ENCODE results near the gene HDAC4. TPM values are rescaled to one million over a fixed set of nuclear protein-coding genes. Genes with fewer than 3 reads are reported as not detected.

Gene HDAC4
- polyA plus RNA-seq, 1 donor (not counting 4 experiments of a cell fraction or from before 2014, with no cell fraction given): 2.9 TPM

DNA sequence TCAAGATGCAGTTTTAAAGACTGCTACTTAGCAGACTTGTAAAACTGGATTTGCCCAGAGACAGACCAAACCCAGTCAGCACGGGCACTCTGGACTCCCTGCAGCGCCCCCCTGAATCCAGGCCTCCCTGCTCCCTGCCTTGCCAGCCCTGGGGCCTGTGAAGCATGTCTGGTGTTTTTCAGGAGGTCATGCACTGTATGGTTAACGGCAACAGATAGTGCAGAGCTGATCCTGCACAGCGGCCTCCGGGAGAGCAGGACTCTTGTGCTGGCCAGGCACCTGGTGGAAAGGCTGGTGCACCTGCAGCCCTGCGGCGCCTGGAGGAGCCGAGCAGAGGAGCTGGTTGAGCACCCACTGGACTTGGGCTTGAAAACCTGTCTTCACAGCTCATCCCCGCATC is 30.4 kb downstream of the HDAC4 start:
- no peaks in the 10 kb centered on the region for H3K4me1 ChIP-seq (ENCODE audit: control insufficient read depth, extremely low read depth, insufficient read depth, low read length)
- peaks cover 0 to 2% of the 10 kb centered on the region in 2 experiments for H3K36me3 ChIP-seq (ENCODE audit: control insufficient read depth in 2 of 2, extremely low read depth in 1 of 2, insufficient read depth in 2 of 2, low read length in 2 of 2)
- H2AFZ ChIP-seq (ENCODE audit: control insufficient read depth, low read length): no peak overlapping the region
- H3K27ac ChIP-seq (ENCODE audit: control insufficient read depth, insufficient read depth, low read length): no peak overlapping the region
- no peaks in the 10 kb centered on the region for H3K9me3 ChIP-seq (ENCODE audit: control insufficient read depth, low read depth, low read length)
- H4K20me1 ChIP-seq (ENCODE audit: control insufficient read depth, extremely low read depth, insufficient read depth, low read length): no peaks in the 10 kb centered on the region
- no peak overlapping the region for H3K4me3 ChIP-seq (ENCODE audit: control insufficient read depth in 2 of 3, extremely low read depth in 1 of 3, insufficient read depth in 2 of 3, low read depth in 1 of 3, low read length in 3 of 3)
- no peak for FAIRE-seq
- no peaks in the 10 kb centered on the region for H3K27me3 ChIP-seq (ENCODE audit: control insufficient read depth, extremely low read depth, insufficient read depth, low read length)
- DNase-seq (ENCODE audit: low read depth, low spot score): no peak
- peaks cover 4% of the 10 kb centered on the region for H3K79me2 ChIP-seq (ENCODE audit: control insufficient read depth, insufficient read depth, low read length)
- dilution Hi-C loops (cut with MboI; ENCODE audit: extremely low pct_ligation_motif_present, low sequenced_read_pairs): no loop called here
- H3K4me2 ChIP-seq (ENCODE audit: control insufficient read depth, extremely low read depth, insufficient read depth, low read depth, low read length): no peak overlapping the region
- TF ChIP-seq CTCF (optimal IDR thresholded peaks at IDR 0.05 in 1 of 3, IDR thresholded peaks at IDR 0.05 in 1 of 3, conservative IDR thresholded peaks at IDR 0.05 in 1 of 3; ENCODE audit: extremely low read depth in 1 of 3, insufficient read depth in 2 of 3, low read length in 3 of 3): no peak
- no peak for TF ChIP-seq EZH2 (IDR thresholded peaks at IDR 0.05; ENCODE audit: low read length)
- no peak overlapping the region for H3K9ac ChIP-seq (ENCODE audit: control insufficient read depth, extremely low read depth, insufficient read depth, low read length)
- no peaks in the 10 kb centered on the region for H3K9me1 ChIP-seq (ENCODE audit: control insufficient read depth, extremely low read depth, insufficient read depth, low read length)

DNA sequence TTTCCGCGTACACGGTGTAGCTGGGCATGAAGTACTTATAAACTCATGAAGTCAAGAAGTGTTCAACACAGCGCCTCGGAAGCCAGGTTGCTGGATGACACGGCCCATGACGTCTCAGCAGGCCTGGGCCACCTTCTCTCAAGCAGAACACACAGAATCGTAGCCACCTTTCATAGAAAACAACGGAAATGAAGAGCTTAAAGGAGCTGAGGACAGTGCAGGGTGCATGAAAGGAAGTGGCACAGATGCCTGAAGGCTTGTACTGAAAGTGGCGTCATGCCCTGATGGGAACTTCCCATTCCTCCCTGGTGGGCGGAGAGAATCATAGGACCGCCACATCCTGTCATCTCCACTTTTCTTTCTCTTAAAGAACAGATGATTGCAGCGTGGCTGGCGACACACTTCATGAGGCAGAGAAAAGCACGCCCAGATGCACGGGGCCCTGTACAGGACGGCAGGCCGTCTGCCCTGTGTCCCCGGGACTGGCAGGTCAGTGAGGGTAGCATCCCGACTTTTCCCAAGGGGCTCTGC is 31.1 kb downstream of the HDAC4 start:
- dilution Hi-C loops (cut with MboI; ENCODE audit: extremely low pct_ligation_motif_present, low sequenced_read_pairs): no loop called here
- Histone ChIP-seq H3K9ac (ENCODE audit: control insufficient read depth, extremely low read depth, insufficient read depth, low read length) (no peak overlapping the region), H3K9me3 (ENCODE audit: control insufficient read depth, low read depth, low read length) (no peaks in the 10 kb centered on the region), H2AFZ (ENCODE audit: control insufficient read depth, low read length) (no peak overlapping the region), H4K20me1 (ENCODE audit: control insufficient read depth, extremely low read depth, insufficient read depth, low read length) (no peaks in the 10 kb centered on the region), H3K4me3 (ENCODE audit: control insufficient read depth in 2 of 3, extremely low read depth in 1 of 3, insufficient read depth in 2 of 3, low read depth in 1 of 3, low read length in 3 of 3) (no peak overlapping the region), H3K79me2 (ENCODE audit: control insufficient read depth, insufficient read depth, low read length) (peaks cover 4% of the 10 kb centered on the region), H3K36me3 (ENCODE audit: control insufficient read depth in 2 of 2, extremely low read depth in 1 of 2, insufficient read depth in 2 of 2, low read length in 2 of 2) (no peaks in the 10 kb centered on the region), H3K4me1 (ENCODE audit: control insufficient read depth, extremely low read depth, insufficient read depth, low read length) (no peaks in the 10 kb centered on the region), H3K27me3 (ENCODE audit: control insufficient read depth, extremely low read depth, insufficient read depth, low read length) (no peaks in the 10 kb centered on the region), H3K9me1 (ENCODE audit: control insufficient read depth, extremely low read depth, insufficient read depth, low read length) (no peaks in the 10 kb centered on the region), H3K4me2 (ENCODE audit: control insufficient read depth, extremely low read depth, insufficient read depth, low read depth, low read length) (no peak overlapping the region), H3K27ac (ENCODE audit: control insufficient read depth, insufficient read depth, low read length) (no peak overlapping the region)
- TF ChIP-seq EZH2 (IDR thresholded peaks at IDR 0.05; ENCODE audit: low read length) (no peak), CTCF (optimal IDR thresholded peaks at IDR 0.05 in 1 of 3, IDR thresholded peaks at IDR 0.05 in 1 of 3, conservative IDR thresholded peaks at IDR 0.05 in 1 of 3; ENCODE audit: extremely low read depth in 1 of 3, insufficient read depth in 2 of 3, low read length in 3 of 3) (no peak)
- FAIRE-seq (no peak), DNase-seq (ENCODE audit: low read depth, low spot score) (no peak)
